Endothelial cell (in vitro differentiated cells): ENCODE data around the gene ACAP1. TPM values are rescaled to one million over a fixed set of nuclear protein-coding genes. Genes with fewer than 3 reads are reported as not detected.

ENCODE experiments used
- DNase-seq: peaks from one replicate; pipeline ENCODE4 v3.0.0; 2021; ENCODE audit warnings: low spot score
- H3K27ac Mint-ChIP-seq: one replicate; pipeline ENCODE4 v1.8.0; 2021; ENCODE audit warnings: mixed read lengths, inconsistent platforms; ENCODE audit not compliant: unreplicated experiment
- H3K27me3 Mint-ChIP-seq: one replicate; pipeline ENCODE4 v1.8.0; 2021; ENCODE audit warnings: mild to moderate bottlenecking, moderate library complexity, mixed read lengths, inconsistent platforms; ENCODE audit not compliant: unreplicated experiment
- H3K36me3 Mint-ChIP-seq: one replicate; pipeline ENCODE4 v1.8.0; 2021; ENCODE audit warnings: mild to moderate bottlenecking, low read depth, mixed read lengths, inconsistent platforms; ENCODE audit not compliant: unreplicated experiment
- H3K4me1 Mint-ChIP-seq: one replicate; pipeline ENCODE4 v1.8.0; 2021; ENCODE audit warnings: mild to moderate bottlenecking, mixed read lengths, inconsistent platforms; ENCODE audit not compliant: unreplicated experiment
- H3K4me3 Mint-ChIP-seq: one replicate; pipeline ENCODE4 v1.8.0; 2021; ENCODE audit warnings: mild to moderate bottlenecking, mixed read lengths, inconsistent platforms; ENCODE audit not compliant: unreplicated experiment
- H3K9me3 Mint-ChIP-seq: one replicate; pipeline ENCODE4 v1.8.0; 2021; ENCODE audit warnings: mixed read lengths, inconsistent platforms; ENCODE audit not compliant: unreplicated experiment
- total RNA-seq: library from RNA; stranded (reverse); fragmentation: NEBNext Ultra II Directional; extraction: Animal tissue kit (Norgen Biotek cat#: 25700); gene quantifications from one replicate; pipeline ENCODE4 v1.2.1, GENCODE V29; 2021; ENCODE audit not compliant: unreplicated experiment
- TF ChIP-seq, protein P1 (sequence below): fragments of 200-600 bp; sonication (generic); IDR thresholded peaks from one replicate; pipeline ENCODE4 v1.5.0; 2021; ENCODE audit warnings: antibody characterized with exemption; ENCODE audit not compliant: unreplicated experiment

Gene ACAP1
- total RNA-seq, 1 donor from 2014 or later, result 5.5 TPM

DNA sequence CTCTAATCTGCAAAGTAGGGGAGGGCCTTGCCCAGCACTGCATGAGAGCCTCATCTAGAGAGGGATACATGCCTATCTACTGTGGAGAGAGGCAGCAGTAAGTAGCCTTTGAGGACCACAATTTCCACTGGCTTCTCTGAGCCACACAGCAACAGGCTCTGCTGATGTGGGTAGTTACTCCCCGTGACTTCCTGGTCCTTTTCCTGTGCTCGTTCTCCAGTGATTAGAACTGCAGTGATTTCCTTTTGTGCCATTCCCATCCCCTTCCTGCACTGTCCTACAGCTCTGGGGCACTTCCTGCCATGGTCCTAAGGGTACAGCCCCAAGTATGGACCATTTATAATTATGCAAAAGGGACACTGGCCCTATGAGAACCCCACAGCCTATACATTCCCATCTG is 55.0 kb downstream of the ACAP1 start:
- Mint-ChIP-seq H3K27ac (peak overlapping the region; percentile 81), H3K4me1 (peaks cover 40% of the 10 kb centered on the region), H3K9me3 (no peaks in the 10 kb centered on the region), H3K36me3 (peaks cover 13% of the 10 kb centered on the region), H3K4me3 (peak overlapping the region; percentile 69), H3K27me3 (peaks cover 14% of the 10 kb centered on the region)
- no peak for DNase-seq
- TF ChIP-seq, protein P1, sequence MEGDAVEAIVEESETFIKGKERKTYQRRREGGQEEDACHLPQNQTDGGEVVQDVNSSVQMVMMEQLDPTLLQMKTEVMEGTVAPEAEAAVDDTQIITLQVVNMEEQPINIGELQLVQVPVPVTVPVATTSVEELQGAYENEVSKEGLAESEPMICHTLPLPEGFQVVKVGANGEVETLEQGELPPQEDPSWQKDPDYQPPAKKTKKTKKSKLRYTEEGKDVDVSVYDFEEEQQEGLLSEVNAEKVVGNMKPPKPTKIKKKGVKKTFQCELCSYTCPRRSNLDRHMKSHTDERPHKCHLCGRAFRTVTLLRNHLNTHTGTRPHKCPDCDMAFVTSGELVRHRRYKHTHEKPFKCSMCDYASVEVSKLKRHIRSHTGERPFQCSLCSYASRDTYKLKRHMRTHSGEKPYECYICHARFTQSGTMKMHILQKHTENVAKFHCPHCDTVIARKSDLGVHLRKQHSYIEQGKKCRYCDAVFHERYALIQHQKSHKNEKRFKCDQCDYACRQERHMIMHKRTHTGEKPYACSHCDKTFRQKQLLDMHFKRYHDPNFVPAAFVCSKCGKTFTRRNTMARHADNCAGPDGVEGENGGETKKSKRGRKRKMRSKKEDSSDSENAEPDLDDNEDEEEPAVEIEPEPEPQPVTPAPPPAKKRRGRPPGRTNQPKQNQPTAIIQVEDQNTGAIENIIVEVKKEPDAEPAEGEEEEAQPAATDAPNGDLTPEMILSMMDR, result no peak

DNA sequence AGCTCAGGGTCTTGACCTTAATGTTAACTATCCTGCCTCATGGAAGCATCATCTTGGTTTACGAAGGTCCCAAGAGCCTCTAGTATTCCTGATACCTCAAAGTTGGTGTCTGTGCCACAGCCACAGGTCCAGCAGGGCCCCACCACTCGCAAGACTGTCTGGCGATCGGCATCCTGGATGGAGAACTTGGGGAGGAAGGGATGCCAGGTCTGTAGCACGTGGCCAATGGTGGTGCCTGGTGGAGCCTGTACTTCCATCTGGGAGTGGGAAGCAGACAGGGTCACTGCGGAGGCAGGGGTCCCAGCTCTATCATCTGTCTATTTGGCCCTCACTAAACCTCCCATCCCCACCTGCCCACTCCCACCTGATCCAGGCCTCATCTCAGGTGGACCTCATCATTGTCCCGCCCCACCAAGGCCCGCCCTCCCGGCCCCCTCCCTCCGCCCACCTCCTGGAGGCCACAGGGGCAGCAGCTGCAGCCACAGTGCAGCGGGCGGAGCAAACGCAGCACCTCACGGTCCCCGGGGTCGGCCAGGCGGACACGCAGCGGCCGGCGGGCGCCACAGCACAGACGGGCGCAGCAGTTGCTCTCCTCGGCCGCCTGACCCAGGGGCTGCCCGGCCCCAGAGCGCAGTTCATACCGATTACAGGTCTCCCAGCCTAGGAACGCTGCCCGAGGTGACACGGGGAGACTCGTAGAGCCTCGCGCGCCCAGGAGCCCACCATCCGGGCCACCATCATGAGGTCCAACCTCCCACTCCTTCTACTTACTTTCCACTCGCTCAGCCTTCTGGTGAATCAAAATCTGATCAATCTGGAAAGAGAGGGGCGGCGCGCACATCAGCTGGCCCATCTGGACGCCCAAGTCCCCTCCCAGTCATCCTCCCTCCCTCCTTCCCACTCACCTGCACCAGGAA is 56.6 kb downstream of the ACAP1 start:
- peaks cover 15% of the 10 kb centered on the region for H3K27me3 Mint-ChIP-seq
- peak overlapping the region; percentile 85 for H3K4me3 Mint-ChIP-seq
- no peak overlapping the region for H3K27ac Mint-ChIP-seq
- DNase-seq, result no peak
- H3K9me3 Mint-ChIP-seq, result no peaks in the 10 kb centered on the region
- TF ChIP-seq, protein P1, result no peak
- peaks cover 13% of the 10 kb centered on the region for H3K36me3 Mint-ChIP-seq
- H3K4me1 Mint-ChIP-seq, result peaks cover 40% of the 10 kb centered on the region

DNA sequence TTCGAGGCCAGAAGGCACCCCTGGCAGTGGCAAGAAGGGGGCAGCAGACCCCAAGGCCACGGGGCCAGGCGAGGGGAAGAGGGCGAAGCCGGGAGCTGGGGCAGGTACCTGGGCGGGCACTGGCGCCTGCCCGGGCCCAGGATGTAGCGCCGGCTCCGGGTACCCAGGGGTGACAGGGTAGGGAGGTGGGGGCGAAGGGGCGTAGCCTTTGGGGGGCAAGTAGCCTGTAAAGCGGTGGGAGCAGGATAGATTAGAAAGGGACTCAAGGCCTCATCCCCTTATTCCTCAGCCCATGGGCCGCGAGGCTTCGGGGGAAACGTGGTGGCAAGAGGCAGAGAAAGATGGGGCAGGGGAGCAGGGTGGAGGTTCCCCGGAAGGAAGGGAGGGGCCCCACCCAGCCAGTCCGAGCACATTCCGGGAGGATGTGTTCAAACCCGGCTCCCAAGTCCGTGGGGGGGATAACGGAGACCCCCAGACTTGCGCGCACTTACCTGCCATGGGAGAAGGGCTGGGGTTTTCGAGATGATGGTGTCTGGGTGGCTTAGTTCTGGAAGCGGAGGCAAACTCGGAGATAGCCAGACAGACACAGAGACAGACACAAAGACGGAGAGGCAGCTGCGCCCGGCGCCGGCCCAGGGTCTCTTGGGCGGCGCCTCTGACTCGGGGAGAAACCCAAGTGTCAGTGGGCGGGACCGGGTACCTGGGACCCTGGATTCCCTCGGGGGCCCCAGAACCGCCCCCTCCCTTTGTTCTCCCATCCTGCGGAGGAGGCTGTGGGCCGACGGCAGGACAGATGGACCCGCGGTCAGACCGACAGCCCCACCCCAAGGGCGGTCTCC is 57.5 kb downstream of the ACAP1 start:
- peaks cover 40% of the 10 kb centered on the region for H3K4me1 Mint-ChIP-seq
- H3K36me3 Mint-ChIP-seq, result peaks cover 13% of the 10 kb centered on the region
- peaks cover 15% of the 10 kb centered on the region for H3K27me3 Mint-ChIP-seq

DNA sequence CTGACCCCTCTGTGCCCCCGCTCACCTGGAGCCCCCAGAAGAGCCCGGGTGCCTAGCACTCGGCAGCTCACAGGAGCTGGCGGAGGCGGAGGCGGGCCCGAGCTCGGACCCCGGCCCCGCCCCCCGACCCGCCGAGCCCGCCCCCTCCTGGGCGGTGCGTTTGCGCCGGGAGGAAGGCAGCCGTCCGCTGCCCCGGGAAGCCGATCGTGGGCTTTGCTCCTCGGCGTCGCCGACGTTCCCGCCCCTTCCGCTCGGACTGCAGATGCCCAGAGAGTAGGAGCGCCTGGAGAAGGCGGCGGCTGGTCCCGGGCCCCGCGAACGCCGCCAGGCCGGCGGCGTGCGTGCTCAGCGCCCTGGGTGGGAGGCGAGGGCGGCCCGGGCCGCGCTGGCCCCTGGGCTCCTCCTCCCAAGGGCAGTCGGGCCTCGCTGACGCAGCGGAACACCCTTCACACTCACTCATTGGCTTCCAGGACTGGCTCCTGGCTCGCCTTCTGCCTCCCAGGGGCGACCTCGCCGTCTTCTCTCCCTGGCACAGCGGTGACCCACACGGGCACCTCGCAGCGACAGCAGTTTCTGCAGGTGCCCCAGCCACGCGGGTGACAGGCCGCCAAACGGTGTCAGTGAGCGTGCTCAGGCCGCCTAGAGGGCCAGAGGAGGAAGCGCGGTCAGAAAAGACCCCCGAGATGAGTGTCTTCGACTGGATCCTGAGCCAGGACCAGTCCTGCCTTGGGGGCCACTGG is 58.3 kb downstream of the ACAP1 start, which contains the start of gene PLSCR3:
Gene PLSCR3 (minus strand): TSS at position 74 of the 740 bp plus-strand sequence. CDS start 415 bp downstream, outside the sequence.
- H3K4me3 Mint-ChIP-seq, result peak within 1 kb of the TSS; percentile 95
- peak within 1 kb of the TSS; percentile 85 for H3K27ac Mint-ChIP-seq
- no peaks in the 10 kb centered on the region for H3K9me3 Mint-ChIP-seq
- H3K36me3 Mint-ChIP-seq, result peaks cover 7% of the 10 kb centered on the region
- peaks cover 13% of the 10 kb centered on the region for H3K27me3 Mint-ChIP-seq
- TF ChIP-seq, protein P1, result peak; percentile 45
- peak; percentile 85 for DNase-seq
- peaks cover 35% of the 10 kb centered on the region for H3K4me1 Mint-ChIP-seq

More for the DNA sequence above, 57.5 kb downstream of the ACAP1 start:
- no peaks in the 10 kb centered on the region for H3K9me3 Mint-ChIP-seq
- no peak for DNase-seq
- H3K4me3 Mint-ChIP-seq, result peak overlapping the region; percentile 93
- no peak overlapping the region for H3K27ac Mint-ChIP-seq
- TF ChIP-seq, protein P1, result no peak
